GM12864 (cell line): ENCODE measurements around the gene PALD1.

ENCODE experiments used
- DNase-seq: peaks from one replicate; pipeline ENCODE4 v3.0.0-alpha.2; 2011; ENCODE audit warnings: low read depth
- H3K4me3 ChIP-seq: 2 replicates; pipeline ENCODE4 v1.5.1; 2011; ENCODE audit warnings: mild to moderate bottlenecking, low read depth, low read length, control low read depth
- TF ChIP-seq, protein P1 (sequence below): IDR thresholded peaks from 2 replicates; pipeline ENCODE4 v1.5.1; 2011; ENCODE audit warnings: low read depth, mild to moderate bottlenecking, moderate library complexity, low read length, control low read depth, inconsistent platforms; ENCODE audit errors: missing control alignments

PALD1 gene

DNA sequence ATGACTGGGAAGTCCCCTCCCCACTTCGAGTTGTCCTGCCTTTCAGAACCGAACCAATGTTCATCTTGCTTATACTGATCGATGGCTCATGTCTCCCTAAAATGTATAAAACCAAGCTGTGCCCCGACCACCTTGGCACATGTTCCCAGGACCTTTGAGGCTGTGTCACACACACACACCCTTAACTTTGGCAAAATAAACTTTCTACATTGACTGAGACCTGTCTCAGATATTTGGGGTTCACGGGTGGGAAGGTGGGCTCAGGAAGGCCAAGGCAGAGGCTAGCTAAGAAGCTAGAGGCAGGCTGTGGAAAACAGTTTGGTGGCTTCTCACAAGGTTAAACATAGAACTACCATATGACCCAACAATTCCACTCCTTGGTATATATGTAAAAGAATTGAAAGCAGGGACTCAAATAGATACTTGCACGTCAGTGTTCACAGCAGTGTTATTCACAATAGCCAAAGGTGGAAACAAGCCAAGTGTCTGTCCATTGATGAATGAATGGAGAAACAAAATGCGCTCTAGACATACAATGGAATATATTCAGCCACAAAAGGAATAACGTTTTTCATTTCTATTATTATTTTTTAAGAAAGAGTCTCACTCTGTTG, 108.6 kb downstream of the PALD1 start:
- H3K4me3 ChIP-seq = no peak overlapping the region
- TF ChIP-seq, protein P1, sequence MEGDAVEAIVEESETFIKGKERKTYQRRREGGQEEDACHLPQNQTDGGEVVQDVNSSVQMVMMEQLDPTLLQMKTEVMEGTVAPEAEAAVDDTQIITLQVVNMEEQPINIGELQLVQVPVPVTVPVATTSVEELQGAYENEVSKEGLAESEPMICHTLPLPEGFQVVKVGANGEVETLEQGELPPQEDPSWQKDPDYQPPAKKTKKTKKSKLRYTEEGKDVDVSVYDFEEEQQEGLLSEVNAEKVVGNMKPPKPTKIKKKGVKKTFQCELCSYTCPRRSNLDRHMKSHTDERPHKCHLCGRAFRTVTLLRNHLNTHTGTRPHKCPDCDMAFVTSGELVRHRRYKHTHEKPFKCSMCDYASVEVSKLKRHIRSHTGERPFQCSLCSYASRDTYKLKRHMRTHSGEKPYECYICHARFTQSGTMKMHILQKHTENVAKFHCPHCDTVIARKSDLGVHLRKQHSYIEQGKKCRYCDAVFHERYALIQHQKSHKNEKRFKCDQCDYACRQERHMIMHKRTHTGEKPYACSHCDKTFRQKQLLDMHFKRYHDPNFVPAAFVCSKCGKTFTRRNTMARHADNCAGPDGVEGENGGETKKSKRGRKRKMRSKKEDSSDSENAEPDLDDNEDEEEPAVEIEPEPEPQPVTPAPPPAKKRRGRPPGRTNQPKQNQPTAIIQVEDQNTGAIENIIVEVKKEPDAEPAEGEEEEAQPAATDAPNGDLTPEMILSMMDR = no peak
- no peak for DNase-seq

GRCh38 chr10:70588255-70588654, 109.7 kb downstream of the PALD1 start:
- no peak for DNase-seq
- no peak overlapping the region for H3K4me3 ChIP-seq

DNA sequence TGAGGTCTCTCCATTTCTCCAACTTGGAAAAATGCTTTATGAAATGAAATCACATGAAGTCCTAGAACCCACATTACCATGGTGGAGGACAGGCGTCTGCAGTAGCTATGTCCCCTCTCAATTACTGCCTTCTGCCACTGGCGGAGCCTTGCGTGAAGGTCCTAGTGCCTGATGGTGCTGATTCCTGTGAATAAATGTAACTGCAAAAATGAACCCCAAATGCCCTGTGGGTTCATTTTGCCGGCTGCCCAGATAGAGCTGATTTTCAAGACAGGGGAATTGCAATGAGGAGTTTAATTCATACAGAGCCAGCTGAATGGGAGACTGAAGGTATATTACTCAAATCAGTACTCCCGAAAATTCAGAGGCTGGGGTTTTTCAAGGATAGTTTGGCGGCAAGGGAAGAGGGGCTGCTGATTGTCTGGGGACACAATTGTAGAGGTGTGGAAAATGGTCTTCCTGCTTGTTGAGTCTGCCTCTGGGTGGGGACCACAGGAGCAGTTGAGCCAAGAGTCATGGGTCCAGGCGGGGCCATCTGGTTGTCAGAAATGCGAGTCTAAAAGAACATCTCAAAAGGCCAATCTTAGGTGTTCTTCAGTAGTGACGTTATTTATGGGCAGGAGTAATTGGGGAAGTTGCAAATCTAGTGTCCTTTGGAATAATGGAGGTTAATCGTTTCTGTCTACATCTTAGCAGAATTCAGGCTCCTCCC, 110.4 kb downstream of the PALD1 start:
- TF ChIP-seq, protein P1 = no peak
- H3K4me3 ChIP-seq = no peak overlapping the region
- DNase-seq = no peak

More at GRCh38 chr10:70588255-70588654, 109.7 kb downstream of the PALD1 start:
- TF ChIP-seq, protein P1 = no peak

DNA sequence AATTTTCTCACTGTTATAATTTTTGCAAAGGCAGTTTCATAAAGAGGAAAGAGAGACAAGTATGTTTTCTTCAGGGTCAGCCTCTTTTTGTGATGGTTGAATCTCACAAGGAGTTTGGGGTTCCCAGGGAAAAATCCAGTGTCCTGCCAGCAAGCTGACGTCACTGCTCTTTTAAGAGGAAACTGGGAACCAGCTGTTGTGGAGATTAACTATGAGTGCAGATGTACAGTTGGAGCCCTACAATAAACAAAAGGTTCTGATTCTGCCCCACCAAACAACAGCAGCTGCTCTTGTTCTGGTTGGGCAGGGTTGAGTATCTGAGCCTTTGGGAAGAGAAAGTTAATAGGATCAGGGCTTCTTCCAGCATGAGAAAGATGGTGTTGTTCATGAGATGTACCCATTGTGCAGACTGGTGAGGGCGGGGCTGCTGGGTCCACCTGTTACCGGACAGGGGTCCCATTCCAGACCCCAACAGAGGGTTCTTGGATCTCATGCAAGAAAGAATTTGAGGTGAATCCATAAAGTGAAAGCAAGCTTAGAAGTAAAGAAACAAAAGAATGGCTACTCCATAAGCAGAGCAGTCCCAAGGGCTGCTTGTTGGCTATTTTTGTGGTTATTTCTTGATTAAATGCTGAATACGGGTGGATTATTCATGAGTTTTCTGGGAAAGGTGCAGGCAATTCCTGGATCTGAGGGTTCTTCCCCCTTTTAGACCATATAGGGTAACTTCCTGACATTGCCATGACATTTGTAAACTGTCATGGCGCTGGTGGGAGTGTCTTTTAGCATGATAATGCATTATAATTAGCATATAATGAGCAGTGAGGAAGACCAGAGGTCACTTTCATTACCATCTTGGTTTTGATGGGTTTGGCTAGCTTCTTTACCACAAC, 111.4 kb downstream of the PALD1 start:
- H3K4me3 ChIP-seq = no peak overlapping the region
- DNase-seq = no peak
- TF ChIP-seq, protein P1 = no peak

DNA sequence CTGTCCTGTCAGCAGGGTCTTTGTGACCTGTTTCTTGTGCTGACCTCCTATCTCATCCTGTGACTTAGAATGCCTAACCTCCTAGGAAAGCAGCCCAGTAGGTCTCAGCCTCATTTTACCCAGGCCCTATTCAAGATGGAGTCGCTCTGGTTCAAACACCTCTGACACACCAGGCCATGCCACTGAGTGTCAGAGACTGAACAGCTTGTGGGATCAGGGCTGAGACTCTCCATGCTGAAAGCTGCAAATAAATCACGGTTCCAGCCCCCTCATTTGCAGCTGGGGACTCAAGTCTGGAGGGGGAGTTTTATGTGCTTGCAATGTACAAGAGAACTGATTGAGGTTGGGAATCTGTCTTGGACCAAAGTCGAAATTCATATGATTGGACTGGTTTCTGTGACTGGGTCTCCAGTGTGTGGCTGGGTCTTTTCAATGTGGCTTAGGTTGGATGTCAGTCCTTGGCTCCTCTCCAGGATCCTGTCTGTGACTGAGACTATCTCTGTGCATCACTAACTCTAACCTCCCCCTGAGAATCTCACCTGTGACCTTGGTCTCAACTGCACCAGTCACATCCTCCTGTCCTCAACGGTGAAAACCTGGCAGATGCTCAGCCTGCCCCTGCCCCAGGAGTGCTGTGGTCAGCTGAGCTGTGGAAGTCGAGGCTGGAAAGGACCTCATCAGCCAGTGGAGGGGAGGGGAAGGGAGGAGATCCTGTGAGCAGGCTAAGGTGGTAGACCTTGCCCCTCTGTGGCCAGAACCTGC, 112.3 kb downstream of the PALD1 start:
- no peak for DNase-seq
- no peak overlapping the region for H3K4me3 ChIP-seq
- TF ChIP-seq, protein P1 = no peak

GRCh38 chr10:70592186-70592735, 113.7 kb downstream of the PALD1 start:
- no peak for DNase-seq
- no peak overlapping the region for H3K4me3 ChIP-seq
- TF ChIP-seq, protein P1 = no peak
